Measurements from ENCODE around the gene PTGER3.
"Not testable (repeated sequence)": the region's sequence is repeated elsewhere in the genome, so short reads cannot be mapped to it uniquely, and the experiment has no call there.

Gene PTGER3

GRCh38 chr1:71001624-71002023 lies 46.0 kb downstream of the PTGER3 start:
- DNase-seq: no peak

- no peak for DNase-seq
Measured at GRCh38 chr1:70997793-70998192, 49.8 kb downstream of the PTGER3 start.

DNA sequence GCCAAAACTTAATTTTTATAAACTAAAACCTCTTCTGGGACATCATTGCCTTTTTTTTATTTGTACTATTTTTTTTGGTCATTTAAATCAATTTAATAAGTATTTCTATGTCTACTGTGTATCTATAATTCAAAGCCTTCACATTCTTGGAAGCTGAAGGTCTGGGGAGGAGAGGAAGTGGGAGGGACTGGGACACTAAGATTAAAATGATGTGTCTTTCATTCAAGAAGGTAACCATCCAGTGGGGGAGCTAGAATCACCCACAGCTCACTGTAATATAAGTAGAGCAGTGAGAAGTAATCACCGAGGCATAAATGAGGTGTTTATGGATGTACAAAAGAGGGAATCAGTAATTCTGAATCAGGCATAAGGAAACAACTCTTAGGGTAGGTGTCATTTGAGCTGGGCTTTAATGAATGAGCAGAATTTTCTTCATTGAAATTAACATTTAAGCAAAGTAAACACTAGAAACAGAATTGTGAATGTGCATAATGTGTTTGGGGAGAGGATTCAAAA lies 52.8 kb downstream of the PTGER3 start:
- DNase-seq: no peak

DNA sequence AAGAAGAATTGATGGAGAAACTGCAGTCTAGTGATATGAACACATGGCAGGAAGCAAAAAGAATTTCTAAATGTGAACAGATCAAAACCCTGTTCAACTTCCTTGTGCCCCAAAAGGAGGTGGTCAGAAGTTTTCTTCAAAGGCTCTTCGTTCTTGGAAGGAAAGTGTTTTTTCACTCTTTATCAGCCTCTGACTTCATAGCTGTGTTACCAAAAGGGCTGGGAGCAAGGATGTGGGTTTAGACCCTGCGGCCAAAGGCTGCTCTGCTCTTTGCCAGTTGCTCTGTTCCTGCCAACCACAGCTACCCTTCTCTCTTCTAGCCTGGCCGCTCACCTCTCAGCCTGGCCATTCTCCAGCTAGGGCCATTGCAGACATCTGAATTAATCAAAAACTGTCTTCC lies 53.8 kb downstream of the PTGER3 start:
- no peak for DNase-seq

- DNase-seq: no peak
Measured at GRCh38 chr1:70992521-70992920, 55.1 kb downstream of the PTGER3 start.

GRCh38 chr1:70990469-70991253 lies 57.0 kb downstream of the PTGER3 start:
- DNase-seq: peak; percentile 35 to 80 (median 52)

DNA sequence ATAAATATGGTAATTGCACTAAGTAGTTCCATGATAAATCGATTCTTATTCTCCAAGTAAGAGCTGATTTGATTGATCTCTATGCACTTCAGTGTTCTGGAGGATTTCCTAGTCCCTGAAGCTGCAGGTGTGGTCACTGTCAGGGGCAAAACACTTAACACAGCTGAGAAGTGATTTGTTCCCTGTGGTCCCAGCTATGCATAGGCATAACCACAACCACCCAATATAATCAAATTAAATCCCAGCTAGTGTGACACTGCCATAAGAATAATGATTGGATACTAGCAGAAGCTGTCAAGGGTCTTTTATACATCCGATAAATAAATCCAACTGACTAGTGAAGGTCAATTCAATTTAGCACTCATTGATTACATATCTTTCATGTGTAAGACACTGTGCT lies 60.1 kb downstream of the PTGER3 start:
- DNase-seq: peak in 1 of 3 experiments; percentile 9

DNA sequence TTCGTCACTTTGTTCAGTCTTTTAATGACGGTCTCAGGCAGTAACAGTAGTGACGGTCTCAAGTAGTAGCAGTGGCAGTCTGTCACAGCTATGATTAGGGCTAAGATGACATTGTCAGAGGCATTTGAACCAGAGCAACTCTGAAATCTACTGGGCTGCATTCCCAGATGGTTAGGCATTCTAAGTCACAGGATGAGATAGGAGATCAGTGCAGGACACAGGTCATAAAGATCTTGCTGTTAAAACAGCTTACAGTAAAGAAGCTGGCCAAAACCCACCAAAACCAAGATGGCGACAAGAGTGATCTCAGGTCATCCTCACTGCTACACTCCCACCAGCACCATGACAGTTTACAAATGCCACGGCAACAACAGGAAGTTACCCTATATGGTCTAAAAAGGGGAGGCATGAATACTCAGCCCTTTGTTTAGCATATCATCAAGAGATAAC lies 61.8 kb downstream of the PTGER3 start:
- not testable (repeated sequence) for DNase-seq

GRCh38 chr1:70985278-70985677 lies 62.3 kb downstream of the PTGER3 start:
- DNase-seq: not testable (repeated sequence)

- DNase-seq: no peak
Measured at GRCh38 chr1:70980361-70980760, 67.3 kb downstream of the PTGER3 start.

DNA sequence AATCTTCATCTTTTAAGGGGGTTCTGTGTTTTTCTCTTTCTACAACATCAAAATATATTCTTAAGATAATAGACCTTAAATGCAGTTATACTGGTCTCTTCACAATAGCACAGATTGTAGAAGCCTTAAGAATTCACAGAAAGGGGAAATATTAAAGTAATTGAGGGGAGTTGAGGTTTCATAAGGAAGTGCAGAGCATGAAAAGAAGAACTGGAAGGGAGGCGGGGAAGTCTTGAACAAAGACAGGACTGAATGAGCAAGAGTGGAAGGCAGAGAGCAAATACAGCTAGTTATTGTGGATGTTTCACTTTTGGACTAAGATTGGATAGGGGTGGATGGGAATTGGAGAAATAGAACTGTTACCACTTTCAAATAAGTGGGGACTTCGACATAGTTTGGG lies 67.7 kb downstream of the PTGER3 start:
- DNase-seq: no peak

DNA sequence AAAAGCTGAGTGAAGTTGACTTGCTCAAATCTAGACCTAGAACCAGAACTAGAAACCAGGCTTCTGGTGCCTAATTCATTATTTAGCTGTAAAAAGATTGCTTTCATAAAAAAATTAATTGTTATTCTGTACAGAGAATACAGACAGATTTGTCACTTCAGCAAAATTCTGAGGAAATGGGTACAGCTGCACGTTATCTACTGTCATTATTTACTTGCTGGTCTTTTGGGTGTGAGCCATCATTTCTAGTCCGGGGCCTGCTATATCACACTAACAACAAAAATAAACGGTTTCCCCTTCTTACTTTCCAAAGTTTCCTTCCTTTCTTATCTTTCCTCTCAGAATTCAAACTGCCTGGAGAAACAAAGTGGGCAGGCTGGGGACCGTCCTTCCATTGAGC lies 68.3 kb downstream of the PTGER3 start:
- no peak for DNase-seq

DNA sequence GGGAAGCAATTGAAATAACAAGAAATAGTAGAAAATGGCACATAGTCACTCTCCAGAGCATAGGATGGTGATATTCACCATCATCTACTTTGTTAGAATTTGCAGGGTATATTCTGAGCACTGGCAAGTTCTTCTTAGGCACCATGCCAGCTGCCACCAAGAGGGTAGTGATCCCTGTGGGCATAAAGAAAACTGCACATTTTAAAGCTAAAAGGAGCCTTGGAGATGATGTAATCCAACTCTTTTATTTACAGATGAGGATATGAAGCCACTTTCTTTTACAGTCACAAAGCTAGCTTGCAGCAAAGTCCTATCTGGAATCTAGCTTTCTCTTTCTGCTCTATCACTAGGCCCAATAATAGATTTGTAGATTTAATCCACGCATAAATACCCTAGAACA lies 69.0 kb downstream of the PTGER3 start:
- DNase-seq: no peak

- DNase-seq: no peak
Measured at GRCh38 chr1:70977575-70977974, 70.0 kb downstream of the PTGER3 start.

- no peak for DNase-seq
Measured at GRCh38 chr1:70977041-70977440, 70.6 kb downstream of the PTGER3 start.

- DNase-seq: no peak
Measured at GRCh38 chr1:70973754-70974153, 73.9 kb downstream of the PTGER3 start.

- DNase-seq: no peak
Measured at GRCh38 chr1:70970407-70970806, 77.2 kb downstream of the PTGER3 start.

DNA sequence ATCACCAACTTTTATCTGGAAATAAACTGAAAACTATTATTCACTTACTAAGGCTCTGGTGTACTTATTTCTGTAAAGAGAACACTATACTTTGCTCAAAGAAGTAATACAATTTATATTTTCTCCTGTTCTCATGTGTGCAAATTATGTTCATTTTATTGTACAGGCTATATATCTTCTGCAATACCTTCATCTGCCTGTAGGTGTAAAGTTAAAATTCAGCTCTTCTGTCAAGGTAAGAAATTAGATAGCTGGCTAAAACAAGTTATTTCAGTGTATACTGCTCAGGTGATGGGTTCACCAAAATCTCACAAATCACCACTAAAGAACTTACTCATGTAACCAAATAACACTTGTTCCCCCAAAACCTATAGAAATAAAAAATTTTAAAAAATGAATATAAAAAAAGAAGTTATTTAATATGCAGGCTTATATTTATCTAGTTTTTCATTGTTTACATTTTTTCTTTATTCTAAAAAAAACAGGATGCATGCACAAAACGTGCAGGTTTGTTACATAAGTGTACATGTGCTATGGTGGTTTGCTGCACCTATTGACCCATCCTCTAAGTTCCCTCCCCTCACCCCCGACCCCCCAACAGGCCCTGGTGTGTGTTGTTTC lies 81.5 kb downstream of the PTGER3 start:
- DNase-seq: peak in 1 of 3 experiments; percentile 10

GRCh38 chr1:70963374-70963773 lies 84.2 kb downstream of the PTGER3 start:
- no peak for DNase-seq

DNA sequence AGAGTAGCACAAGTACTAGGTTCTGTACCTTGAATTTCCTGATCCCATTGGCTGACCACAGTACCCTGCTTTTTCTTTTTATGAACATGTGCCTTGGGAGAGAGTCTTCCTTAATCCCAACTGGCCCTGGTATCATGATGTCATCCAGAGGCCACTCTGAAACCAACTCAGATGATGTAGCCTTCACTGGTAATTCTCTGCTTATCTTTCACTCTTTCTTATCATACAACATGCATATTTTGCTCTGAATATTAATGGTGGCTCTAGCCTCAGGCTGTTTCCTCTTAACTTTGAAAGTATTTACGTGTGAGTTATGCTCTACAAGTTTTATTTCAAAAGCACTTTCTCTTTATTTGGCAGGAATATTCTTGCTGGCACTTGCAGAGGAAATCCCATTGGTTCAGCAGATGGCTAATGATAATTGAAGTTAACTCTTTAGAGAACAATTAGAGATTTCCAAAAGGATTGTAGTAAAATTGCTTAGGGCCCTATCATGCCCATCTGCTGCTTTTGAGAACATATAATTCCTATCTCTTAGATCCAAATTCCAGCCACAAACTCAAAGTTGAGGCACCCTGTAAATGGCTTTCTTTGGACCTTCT lies 86.1 kb downstream of the PTGER3 start:
- DNase-seq: no peak

DNA sequence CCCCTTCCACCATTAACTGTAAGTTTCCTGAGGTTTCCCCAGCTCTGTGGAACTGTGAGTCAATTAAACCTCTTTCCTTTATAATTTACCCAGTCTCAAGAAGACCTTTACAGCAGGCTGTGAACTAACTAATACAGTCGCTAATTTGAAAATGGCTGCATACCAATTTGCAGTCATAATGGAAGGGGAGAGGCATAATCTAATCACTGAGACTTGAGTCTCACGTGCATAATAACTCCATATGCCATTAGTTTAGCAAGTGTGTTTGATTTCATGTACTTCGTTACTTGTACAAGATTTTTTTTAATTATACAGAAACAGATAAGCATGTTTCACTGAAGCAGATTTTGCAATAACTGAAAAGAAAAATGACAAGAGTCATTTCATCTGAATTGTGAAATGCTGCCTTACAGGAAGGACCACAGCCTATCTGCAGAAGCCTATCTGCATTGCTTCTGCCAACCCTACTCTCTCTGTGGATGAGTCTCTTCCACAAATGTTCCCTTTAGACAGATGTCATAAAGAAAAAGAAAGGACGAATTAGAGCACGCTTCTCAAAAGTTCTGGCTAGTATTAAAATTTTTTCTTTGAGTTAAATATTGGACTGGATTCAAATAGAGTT lies 99.1 kb downstream of the PTGER3 start:
- no peak for DNase-seq

DNA sequence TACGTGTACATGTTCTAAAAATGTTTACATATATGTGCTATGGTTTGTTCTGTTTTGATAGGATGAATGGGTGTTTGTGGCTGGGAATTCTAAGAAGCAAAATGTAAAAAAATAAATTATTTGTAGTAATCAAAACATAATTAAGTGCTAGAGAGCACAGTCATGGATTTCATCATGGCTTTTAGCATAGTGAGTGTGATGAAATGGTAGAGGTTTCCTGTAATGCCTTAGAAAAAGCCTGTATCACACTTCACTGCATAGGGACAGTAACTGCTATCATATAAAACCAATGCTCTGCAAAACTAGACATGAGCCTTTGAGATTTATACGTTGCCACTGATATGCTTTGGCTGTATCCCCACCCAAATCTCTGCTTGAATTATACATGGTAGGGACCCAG lies 99.8 kb downstream of the PTGER3 start:
- no peak for DNase-seq

GRCh38 chr1:70945676-70946075 lies 101.9 kb downstream of the PTGER3 start:
- DNase-seq: no peak

Measured in NCI-H1417 (cell line).